ENCODE results near the gene CADM2. TPM values are rescaled to one million over a fixed set of nuclear protein-coding genes. Genes with fewer than 3 reads are reported as not detected.

CADM2 gene
- total RNA-seq, 1 donor from 2014 or later: not detected

DNA sequence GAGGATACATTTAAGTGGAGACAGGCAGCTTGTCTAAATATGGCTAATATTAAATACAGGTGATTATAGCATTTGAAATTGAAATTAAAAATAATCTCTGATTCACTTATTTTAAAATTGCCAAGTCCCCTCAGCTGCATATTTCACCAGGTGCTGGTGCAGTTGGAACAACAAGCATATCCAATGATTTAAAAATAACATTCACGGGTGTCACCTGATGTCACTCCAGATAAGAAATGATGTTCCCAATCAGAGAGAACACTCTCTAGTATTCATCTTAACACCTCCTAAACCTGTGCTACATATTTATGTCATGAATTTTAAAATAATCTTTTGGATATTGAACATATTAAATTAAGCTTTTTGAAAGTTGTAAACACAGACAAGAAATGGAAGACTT, 249.9 kb downstream of the CADM2 start:
- no peak for ATAC-seq

DNA sequence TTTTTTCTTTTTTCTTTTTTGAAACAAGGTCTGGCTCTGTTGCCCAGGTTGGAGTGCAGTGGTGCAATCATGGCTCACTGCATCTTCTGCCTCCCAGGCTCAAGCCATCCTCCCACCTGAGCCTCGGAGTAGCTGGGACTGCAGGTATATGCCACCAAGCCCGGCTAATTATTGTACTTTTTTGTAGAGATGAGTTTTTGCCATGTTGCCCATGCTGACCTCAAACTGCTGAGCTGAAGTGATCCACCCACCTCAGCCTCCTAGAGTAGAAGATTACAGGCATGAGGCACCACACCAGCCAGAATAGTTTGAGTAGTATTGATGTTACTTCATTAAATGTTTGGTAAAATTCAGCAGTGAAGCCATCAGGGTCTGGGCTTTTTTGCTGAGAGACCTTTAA, 251.8 kb downstream of the CADM2 start:
- no peak for ATAC-seq

- ATAC-seq: no peak
These were observed 270.2 kb downstream of the CADM2 start for GRCh38 chr3:85228966-85229365.

DNA sequence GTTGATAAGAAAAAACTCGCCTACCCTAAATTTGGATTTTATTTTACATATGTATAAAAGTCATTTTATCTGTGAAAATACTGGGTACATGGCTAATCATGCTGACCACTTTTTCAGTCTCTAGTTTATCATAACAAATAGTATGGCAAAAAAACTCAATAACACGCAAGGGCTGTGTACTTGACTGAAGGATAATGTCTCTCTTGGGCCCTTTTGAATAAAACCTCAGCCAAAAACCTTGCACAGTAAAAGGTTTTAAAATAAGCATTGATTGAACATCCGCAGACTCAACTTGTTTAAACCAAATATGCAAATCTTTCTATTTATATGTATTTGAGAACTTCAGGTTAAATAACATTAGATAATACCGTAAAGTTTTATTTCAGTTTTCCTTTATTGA, 285.3 kb downstream of the CADM2 start:
- ATAC-seq: no peak

DNA sequence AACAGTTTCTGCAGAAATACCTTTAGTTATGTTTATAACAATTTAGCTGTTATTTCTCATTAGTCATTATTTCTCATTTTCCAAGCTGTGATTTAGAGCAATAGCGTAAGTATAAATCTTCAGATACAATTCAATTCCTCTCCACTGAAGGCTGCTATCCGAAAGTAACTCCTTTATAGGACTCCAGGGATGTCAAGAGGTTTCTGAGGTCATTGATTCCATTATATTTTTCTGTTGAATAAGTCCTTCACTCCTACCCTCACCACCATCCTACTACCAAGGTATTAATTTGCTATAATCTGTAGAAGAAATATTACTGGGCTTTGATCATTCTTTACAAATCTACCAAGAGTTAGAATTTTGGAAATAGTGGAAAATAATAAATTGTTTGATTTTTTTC, 285.7 kb downstream of the CADM2 start:
- no peak for ATAC-seq

DNA sequence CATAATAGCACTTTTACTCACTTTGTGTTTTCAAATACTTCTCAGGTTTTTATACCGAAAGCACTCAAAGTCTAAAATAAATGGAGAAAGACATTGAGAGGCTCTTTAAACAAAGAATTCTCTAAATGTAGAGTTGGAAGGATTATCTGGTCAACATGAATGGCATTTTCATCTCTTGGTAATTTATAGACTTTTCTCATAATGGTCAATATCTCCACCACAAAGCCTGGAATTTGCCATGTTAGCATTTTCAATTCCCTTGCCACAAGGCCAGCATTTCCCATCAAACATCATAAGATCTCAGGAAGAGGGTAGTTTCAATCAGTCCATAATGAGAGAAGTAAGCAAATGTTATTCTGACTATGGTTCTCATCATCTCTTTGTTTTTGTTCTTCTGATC, 293.0 kb downstream of the CADM2 start:
- no peak for ATAC-seq

DNA sequence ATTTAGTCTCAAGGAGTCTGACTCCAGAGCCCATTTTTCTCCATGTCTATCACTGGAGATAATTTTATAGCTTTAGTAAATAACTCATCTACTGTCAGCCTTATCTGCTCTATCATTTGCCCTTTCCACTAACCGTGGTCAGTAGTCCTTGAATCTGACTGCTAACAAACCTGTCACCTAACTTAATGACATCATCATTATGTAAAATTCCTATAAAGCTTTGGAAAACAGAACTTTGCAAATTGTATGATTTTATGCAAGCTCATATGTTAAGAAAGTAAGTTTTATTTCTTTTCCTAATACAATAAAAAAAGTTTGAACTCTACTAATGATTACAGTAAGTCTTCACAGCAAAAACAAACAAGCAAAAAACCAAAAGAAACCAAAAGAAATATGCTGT, 293.9 kb downstream of the CADM2 start:
- ATAC-seq: no peak

GRCh38 chr3:85254738-85255137, 295.9 kb downstream of the CADM2 start:
- no peak for ATAC-seq

DNA sequence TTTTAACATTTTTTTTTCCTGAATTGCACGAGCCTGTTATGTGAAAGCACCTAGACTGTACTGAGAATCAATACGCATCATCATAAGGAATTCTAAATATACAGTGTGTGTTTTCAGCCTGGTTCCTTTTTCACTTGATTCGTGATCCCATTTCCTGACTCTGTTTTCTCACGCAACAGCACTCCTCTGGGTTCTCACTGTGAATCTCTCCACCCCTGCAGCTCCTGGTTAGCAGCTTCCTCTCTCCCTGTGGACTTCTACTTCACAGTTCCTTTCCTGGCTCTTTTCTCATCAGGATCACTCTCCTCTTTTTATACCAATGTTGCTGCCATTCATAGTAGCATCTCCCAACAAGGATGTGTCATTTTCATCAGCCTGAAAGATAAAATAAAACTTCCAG, 297.2 kb downstream of the CADM2 start:
- no peak for ATAC-seq

DNA sequence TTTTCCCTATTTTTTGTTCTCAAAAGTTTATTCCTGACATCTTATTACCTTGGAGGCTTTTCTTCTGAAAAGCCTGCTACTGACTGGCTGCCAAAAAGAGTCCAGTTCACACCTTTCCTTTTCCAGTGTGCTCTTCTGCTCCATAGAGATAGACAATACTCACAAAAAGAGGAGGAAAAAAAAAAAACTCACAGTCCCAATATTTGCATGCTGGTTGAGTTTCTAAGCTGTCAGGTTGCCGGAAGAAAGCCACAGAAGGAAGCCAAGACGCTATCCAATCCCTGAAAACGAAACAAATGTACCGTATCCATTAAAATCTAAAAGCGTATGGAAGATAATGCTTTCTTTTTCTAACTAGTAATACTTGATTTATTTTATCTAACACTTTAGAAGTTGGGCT, 299.5 kb downstream of the CADM2 start:
- no peak for ATAC-seq

DNA sequence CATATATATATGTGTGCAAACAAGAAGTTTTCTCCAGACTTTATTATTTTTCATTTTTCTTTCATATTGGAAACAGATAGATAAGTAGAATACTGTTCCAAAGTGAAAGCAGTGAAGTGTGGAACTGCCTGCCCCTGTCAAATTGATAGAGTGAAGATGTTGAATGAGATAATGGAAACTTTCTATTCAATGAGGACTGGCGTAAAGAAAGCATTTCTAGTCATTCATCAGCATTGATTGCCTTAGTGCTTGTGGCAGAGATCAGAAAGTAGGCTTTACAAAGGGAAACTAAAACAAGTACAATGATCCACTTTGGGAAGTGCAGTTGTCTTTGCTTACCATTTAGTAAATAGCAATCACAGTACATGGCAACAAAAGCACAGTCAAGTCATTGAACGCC, 300.0 kb downstream of the CADM2 start:
- no peak for ATAC-seq

DNA sequence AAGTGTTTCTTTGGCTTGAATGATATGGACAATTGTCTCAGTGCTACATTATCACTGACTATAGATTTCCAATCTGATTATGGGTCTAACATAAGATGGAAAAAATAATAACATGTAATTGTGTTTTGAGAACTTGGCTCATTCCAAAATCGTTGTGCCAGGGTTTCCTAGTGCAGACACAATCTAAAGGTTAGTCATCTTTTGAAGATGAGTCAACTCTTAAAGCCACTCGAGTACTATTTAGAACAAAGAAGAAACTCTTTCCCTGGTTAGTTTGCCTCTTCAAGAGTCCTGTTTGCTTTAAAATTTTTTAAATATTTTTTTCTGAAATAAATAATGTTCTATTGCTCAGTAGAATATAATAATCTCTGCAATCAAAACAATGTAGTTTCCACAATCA, 301.0 kb downstream of the CADM2 start:
- no peak for ATAC-seq

DNA sequence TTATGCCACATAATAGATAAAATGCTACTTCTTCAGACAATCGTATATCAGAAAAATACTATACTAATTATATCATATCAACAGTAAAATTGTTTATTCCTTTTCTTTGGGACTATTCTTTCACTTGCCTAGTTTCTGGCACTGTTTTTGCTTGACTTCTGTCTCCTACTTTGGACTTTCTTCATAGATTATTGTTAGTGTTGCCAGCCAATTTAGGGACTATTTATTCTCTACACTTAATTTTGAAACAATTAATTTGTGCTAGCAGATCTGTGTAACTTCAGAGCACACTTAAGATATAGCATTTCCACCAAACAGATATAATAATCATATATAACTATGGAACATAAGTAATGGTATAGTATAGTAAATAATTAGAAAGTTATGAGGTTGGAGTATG, 305.6 kb downstream of the CADM2 start:
- ATAC-seq: no peak

- ATAC-seq: no peak
These were observed 311.7 kb downstream of the CADM2 start for GRCh38 chr3:85270488-85270887.

DNA sequence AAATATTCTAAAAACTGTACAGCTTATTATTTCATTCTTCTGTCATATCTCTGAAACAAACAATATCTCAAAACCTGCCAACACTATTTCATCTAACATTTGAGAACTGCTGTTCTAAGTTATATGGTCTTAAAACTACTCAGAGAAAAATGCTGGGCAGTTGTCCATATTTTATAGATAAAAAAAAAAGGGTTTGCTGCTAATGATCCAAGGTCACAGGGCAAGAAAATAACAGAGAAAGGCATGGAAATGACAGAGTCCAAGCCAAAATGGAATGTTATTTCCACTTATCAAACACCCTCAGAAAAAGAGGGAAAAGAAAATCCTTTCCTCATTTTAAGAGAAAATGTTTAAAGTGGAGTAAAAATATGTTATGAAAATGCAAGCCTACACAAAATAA, 313.1 kb downstream of the CADM2 start:
- ATAC-seq: no peak

GRCh38 chr3:85288257-85288656, 329.5 kb downstream of the CADM2 start:
- ATAC-seq: no peak

DNA sequence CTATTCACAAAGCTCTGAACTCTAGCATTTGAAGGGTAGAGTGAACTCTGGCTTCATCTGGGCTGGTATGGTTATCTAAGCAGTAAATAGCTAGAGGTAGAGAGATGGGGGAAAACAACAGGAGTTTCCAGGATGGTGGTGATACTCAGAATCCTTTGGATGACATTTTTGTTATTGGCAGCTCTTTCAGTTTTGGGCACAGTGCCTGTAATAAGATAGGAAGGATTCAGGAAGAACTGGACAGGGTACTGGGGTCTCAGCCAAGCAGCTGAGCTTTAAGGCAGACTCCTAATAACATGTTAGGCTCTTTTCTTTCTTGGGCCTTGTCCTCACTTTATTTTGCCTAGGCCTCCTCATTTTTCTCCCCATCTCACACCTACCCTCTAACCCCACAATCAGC, 338.5 kb downstream of the CADM2 start:
- no peak for ATAC-seq

GRCh38 chr3:85298032-85298431, 339.2 kb downstream of the CADM2 start:
- ATAC-seq: no peak

DNA sequence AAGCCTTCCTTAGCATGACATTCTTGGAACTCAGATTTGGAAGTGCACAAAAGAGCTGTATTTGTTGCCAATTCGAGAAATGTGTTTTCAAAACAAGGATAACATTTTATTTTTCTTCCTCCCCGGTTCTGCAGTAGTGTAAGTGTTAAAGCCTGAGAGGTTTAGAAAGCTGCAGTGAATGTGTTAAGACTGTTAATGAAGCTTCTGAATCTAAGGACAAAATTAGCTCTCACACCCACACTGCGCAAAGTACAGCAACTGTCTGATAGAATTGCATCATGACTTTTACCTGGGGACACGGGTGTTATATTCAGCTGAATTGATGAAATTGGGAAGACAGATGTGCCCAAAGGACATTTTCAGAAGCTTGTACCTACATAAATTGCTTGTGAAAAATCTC, 344.4 kb downstream of the CADM2 start:
- no peak for ATAC-seq

DNA sequence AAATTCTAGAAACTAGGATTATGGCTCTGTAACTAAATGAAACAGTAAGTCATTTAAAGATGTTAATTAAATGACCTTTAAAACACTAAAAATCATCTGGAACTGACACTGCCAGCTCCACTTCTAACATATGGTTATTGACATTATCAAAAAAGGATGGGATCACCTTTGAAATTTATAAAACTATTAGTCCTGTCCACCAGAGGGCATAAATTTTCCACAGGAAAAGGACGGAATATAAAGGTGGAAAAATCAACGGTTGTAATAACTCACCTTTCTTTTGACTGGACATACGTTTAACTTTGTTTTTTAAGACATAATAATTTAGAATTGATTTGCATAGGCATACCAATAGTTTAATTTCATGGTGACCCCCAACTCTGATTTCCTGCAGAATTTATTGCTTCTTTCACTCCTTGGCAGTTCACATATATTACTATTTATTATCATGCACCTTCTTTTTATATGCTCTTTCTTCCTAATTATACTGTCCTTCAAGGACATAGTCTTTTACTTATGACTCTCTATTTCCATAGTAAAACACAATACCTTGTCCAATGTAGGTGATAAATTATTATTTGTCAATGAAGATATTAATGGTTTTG, 345.7 kb downstream of the CADM2 start:
- no peak for ATAC-seq

DNA sequence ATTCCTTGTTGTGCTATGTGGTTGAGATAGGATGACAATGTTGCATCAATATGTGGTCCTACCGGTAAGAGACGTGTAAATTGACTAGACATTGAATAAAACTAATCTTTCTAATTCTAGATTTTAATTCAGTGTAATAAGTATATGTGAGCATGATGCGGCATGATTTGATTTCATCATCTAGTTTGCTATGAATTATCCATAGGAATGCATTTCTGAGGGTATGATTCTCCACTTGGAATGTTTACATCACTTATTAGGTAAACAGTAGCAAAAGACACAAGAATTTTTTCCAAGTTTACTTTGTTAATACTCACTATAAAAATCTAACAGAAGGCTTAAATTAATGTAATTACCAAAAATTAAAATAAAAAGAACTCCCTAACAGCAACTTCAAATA, 353.5 kb downstream of the CADM2 start:
- no peak for ATAC-seq

- no peak for ATAC-seq
These were observed 354.6 kb downstream of the CADM2 start for GRCh38 chr3:85313380-85313779.

DNA sequence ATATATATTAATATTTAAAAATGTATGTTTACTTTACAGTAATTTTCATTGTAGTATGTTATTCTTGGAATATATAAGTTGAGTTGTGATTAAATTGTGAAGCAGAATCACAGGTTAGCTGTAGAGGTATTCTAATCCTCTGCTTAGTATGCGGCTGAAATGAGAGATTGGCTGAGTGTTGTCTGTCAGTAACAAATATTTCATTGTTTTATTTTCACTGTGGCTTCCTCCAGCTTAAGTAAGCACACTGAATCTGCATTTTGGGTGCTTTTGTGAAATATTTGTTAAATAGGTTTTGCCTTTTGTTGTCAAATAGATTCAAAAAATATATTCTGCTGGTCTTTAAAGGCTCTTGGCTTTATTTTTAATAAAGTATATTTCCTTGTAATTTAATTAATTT, 357.5 kb downstream of the CADM2 start:
- no peak for ATAC-seq

DNA sequence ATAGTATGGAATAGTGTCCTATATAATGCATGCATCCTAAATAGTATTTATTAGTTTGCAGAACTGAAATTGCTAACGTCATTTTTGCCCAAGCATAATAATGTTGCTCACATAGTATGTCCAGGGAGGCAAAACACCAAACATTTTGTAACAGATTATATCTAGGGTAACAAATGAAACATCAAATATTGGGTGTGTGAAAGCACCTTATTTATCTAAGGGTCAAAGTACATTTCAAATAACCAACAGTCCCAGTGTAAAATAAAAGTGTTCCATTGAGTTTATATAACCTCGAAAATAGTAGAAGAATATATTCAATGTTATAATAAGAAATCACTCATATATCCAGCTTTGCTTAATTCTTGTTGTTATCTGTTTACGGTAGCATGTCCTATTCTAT, 363.1 kb downstream of the CADM2 start:
- ATAC-seq: no peak

- no peak for ATAC-seq
These were observed 371.3 kb downstream of the CADM2 start for GRCh38 chr3:85330071-85330470.

- no peak for ATAC-seq
These were observed 379.1 kb downstream of the CADM2 start for GRCh38 chr3:85337895-85338294.
